Occipital lobe (tissue), 3 donors: Measurements from ENCODE around the gene C6orf52. TPM values are rescaled to one million over a fixed set of nuclear protein-coding genes. Genes with fewer than 3 reads are reported as not detected.

ENCODE experiments used
- DNase-seq: peaks from one replicate; lab custom pipeline; 2025; lab: John Stamatoyannopoulos, UW
- small RNA-seq: library from RNA; depleted of rRNA; stranded (forward); fragments of <200 nt; gene quantifications from one replicate; pipeline ENCODE3, GENCODE V24; 2014
- total RNA-seq: library from RNA; depleted of rRNA; stranded (reverse); fragments of >200 nt; gene quantifications from one replicate; pipeline ENCODE4 v1.2.3, GENCODE V29; 2014

Gene C6orf52
- total RNA-seq, 1 donor from 2014 or later = 1.7 TPM

- DNase-seq = no peak
Measured at GRCh38 chr6:10655508-10656055, 38.8 kb downstream of the C6orf52 start.

DNA sequence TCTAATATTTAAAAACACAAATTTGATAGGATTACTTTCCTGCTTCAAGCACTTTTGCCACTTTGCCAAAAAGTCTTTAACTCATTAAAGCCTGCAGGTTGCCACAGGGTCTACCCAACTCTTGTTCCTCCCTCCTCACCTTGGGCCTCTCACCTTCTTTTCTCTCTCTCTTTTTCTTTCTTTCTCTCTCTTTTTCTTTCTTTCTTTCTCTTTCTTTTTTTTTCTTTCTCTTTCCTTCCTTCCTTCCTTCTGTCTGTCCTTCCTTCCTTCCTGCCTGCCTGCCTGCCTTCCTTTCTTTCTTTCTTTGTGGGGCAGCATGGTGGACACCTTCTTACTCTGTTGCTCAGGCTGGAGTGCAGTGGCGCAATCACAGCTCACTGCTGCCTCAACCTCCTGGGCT, 50.2 kb downstream of the C6orf52 start:
- no peak for DNase-seq

DNA sequence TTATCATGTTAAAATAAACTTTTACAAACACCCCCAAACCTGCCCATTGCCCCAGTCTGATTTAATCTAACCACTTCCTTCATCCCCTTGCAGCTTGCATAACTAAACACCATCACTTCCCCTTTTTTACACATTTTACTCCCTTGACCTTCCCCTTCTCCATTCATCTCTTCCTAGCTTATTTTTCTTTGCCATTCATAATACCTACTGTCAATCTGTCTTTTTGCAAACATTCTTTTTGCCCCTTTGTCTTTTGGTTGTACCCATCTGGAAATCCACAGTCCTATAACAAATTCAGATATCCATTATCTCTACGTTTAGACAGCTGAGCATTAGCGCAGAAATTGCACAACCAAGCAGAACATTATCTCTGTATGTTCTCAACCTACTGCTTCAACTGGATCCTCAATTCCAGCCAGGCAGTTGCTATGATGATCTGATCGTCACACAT, 51.2 kb downstream of the C6orf52 start:
- DNase-seq = no peak

GRCh38 chr6:10641528-10641927, 52.9 kb downstream of the C6orf52 start:
- no peak for DNase-seq

DNA sequence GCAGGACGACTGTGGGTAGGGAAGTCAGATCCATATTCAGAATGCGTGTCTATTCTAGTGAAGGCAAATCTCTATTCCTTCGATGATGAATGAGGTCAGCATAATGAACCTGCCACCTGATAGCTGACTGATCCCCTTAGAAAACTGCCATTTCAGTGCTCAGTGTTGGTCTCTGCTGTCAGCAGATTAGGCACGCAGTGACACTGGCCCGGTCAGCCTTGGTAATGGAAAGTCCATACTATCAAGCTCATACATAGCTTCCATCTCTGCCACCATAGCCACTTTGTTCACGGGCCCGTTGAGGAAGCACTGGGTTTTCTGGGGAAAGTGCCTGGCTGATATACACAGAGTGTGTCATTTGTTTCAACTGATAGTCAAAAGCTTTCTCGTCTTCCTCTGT, 54.0 kb downstream of the C6orf52 start:
- DNase-seq = no peak

DNA sequence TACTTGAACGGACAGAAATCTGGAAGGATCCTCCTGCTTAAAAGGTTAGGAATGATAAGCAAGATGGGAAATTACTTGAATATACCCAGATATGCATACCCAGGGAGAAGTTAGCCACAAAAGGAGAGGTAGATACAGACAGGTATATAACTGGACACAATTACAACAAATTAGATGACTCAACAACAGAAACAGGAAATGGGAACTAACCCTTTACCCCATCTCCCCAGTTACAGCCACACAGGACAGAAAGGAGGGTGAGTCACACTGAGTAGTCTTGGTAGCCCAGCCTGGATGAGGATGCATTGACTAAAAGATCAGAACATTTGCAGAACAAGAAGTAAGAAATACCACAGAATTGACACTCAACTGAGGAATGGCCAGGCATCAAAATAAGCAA, 61.2 kb downstream of the C6orf52 start:
- DNase-seq = no peak

DNA sequence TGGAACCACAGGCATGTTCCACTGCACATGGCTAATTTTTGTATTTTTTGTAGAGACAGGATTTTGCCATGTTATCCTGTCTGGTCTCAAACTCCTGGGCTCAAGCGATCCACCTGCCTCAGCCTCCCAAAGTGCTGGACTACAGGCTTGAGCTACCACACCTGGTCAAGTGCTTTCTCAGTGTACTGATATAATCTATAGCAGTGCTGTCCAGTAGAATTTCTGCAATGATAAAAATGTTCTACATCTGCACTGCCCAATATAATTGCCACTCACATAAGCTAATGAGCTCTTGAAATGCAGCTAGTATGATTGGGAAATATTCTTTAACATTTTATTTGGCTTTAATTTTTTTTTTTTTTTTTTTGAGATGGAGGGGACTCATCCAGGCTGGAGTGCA, 64.2 kb downstream of the C6orf52 start:
- no peak for DNase-seq

DNA sequence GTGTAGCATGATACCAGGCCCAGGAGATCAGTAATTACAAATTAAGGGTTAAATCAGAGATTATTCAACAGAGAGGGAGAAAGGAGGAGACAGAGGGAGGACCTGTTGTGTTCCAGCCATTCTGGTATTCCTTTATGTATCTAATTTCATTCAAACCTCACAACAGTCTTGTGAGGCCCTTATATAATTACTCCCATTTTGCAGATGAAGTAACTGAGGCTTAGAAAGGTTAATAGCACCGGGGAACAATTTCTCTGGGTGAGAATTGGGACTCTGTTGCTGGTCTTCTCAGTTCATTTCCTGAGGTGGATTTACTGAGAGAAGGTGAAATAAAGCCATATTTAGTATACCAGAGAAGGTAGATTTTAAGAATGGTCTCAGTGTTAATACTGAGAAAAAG, 66.6 kb downstream of the C6orf52 start:
- DNase-seq = no peak

DNA sequence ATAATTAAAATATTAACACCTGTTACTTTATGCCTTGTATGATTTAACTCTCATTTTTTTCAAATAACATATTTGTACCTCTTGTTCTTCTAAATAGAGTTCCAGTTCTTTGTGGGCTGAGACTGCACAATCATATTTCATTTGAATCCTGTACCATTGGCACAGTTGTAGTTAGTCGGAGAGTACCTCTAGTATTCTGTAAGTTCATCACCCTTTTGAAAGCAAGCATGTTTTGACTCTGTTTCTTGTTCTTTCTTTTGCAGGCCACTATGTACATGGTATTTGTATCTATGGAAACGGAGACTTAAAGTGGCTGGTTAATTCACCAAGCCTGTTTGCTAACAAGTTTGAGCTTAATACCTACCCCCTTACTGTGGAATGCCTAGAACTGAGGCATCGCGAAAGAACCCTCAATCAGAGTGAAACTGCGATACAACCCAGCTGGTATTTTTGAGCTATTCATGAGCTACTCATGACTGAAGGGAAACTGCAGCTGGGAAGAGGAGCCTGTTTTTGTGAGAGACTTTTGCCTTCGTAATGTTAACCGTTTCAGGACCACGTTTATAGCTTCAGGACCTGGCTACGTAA, 68.2 kb downstream of the C6orf52 start:
- DNase-seq = no peak

GRCh38 chr6:10624836-10625235, 69.6 kb downstream of the C6orf52 start:
- no peak for DNase-seq

GRCh38 chr6:10621847-10622246, 72.6 kb downstream of the C6orf52 start:
- no peak for DNase-seq

Small RNAs within 50 kb of the gene (small RNA-seq; reads per million reads assigned to genes)
- gene RF00019 = not detected

Other genes with a start within 250 kb of the C6orf52 start
- 14.8 TPM for gene GCNT2, start 173.3 kb downstream of the C6orf52 start, total RNA-seq
- gene PAK1IP1, start 356 bp upstream of the C6orf52 start, total RNA-seq = 22.1 TPM
- 34.2 TPM for gene TMEM14C, start 28.5 kb upstream of the C6orf52 start, total RNA-seq
- gene TMEM14B, start 53.2 kb upstream of the C6orf52 start, total RNA-seq = 48.8 TPM
- gene MAK, start 143.9 kb upstream of the C6orf52 start, total RNA-seq = 0.16 TPM
- gene GCM2, start 187.4 kb upstream of the C6orf52 start, total RNA-seq = not detected
- gene SYCP2L, start 192.4 kb upstream of the C6orf52 start, total RNA-seq = 9.8 TPM